GM19452 (cell line): ENCODE results near the gene USP22.
"Not testable (repeated sequence)": the region's sequence is repeated elsewhere in the genome, so short reads cannot be mapped to it uniquely, and the experiment has no call there.

Source experiments
- ATAC-seq: cut with Tn5 transposase; IDR thresholded peaks from one replicate; pipeline ENCODE4 v1.9.1; 2021; ENCODE audit not compliant: unreplicated experiment

USP22 gene

GRCh38 chr17:20989991-20990855 lies 52.6 kb downstream of the USP22 start:
- no peak for ATAC-seq

- no peak for ATAC-seq
These were observed 53.3 kb downstream of the USP22 start for GRCh38 chr17:20989481-20989880.

GRCh38 chr17:20988896-20989295 lies 53.9 kb downstream of the USP22 start:
- no peak for ATAC-seq

GRCh38 chr17:20988001-20988636 lies 54.7 kb downstream of the USP22 start:
- no peak for ATAC-seq

GRCh38 chr17:20987511-20987910 lies 55.3 kb downstream of the USP22 start:
- ATAC-seq, result no peak

- ATAC-seq, result no peak
These were observed 55.9 kb downstream of the USP22 start for GRCh38 chr17:20986767-20987510.

- ATAC-seq, result no peak
These were observed 59.5 kb downstream of the USP22 start for GRCh38 chr17:20983359-20983637.

- no peak for ATAC-seq
These were observed 60.0 kb downstream of the USP22 start for GRCh38 chr17:20982589-20983358.

GRCh38 chr17:20981046-20981920 lies 61.5 kb downstream of the USP22 start:
- no peak for ATAC-seq

- ATAC-seq, result no peak
These were observed 63.1 kb downstream of the USP22 start for GRCh38 chr17:20979792-20980083.

GRCh38 chr17:20979007-20979791 lies 63.6 kb downstream of the USP22 start:
- ATAC-seq, result not testable (repeated sequence)

GRCh38 chr17:20977609-20978253 lies 65.1 kb downstream of the USP22 start:
- ATAC-seq, result not testable (repeated sequence)

- no peak for ATAC-seq
These were observed 67.2 kb downstream of the USP22 start for GRCh38 chr17:20975566-20975965.

GRCh38 chr17:20970329-20970728 lies 72.5 kb downstream of the USP22 start:
- ATAC-seq, result no peak

GRCh38 chr17:20968913-20969616 lies 73.7 kb downstream of the USP22 start:
- ATAC-seq, result no peak

- no peak for ATAC-seq
These were observed 75.0 kb downstream of the USP22 start for GRCh38 chr17:20967776-20968175.

GRCh38 chr17:20966870-20967269 lies 75.9 kb downstream of the USP22 start:
- ATAC-seq, result no peak

GRCh38 chr17:20965492-20965891 lies 77.3 kb downstream of the USP22 start:
- no peak for ATAC-seq

- no peak for ATAC-seq
These were observed 81.2 kb downstream of the USP22 start for GRCh38 chr17:20961586-20961985.
